HG03378 (cell line): Measurements from ENCODE around the gene EHD3.
"Not testable (repeated sequence)": the region's sequence is repeated elsewhere in the genome, so short reads cannot be mapped to it uniquely, and the experiment has no call there.

Source experiments
- ATAC-seq: cut with Tn5 transposase; IDR thresholded peaks from one replicate; pipeline ENCODE4 v1.9.1; 2021; ENCODE audit warnings: mild to moderate bottlenecking, moderate library complexity; ENCODE audit not compliant: unreplicated experiment

The EHD3 gene

DNA sequence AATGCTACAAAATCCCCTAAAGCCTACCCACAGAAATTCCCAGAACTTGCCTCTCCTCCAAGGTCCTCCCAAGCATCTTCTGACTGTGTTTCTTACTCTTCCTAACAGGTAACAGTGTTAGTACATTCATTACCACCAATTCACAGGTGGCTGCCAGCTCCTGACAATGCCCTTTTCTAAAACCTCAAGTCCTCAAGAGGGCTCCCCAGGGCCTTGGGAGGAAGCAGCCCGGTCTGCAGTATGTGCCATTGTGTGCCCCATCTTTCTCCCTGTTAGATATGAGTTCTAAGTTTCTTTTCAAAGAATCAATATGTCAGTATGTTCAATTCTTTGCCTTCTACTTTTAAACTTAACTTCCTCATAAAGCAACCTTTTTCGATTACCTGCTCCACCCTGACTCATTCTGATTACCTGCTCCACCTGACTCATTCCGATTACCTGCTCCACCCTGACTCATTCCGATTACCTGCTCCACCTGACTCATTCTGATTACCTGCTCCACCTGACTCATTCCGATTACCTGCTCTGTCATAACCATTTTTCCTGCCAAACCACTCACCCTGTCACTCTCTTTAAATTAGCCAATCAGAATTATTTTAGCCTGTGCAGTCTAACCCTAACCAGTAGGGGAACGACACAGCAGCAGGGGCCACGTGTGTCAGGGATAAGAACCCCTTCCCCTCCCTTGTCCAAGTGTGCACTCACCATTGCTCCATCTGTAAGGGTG lies 49.4 kb downstream of the EHD3 start:
- ATAC-seq = not testable (repeated sequence)

DNA sequence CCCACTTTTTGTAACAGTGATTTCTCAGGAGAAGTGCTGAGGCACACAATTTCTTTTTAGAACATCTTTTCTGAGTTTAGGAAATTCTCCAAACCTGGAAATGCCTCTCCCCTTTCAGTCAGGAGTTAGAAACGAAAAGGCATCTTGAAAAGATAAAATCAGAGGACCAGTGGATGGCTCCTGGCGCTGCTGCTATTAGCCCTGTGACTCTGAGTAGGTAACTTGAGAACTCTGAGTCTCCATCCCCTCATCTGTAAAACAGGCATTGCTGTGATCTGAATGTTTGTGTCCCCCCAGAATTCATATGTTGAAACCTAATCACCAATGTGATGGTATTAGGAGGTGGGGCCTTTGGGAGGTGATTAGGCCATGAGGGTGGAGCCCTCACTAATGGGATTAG lies 50.2 kb downstream of the EHD3 start:
- ATAC-seq = no peak

DNA sequence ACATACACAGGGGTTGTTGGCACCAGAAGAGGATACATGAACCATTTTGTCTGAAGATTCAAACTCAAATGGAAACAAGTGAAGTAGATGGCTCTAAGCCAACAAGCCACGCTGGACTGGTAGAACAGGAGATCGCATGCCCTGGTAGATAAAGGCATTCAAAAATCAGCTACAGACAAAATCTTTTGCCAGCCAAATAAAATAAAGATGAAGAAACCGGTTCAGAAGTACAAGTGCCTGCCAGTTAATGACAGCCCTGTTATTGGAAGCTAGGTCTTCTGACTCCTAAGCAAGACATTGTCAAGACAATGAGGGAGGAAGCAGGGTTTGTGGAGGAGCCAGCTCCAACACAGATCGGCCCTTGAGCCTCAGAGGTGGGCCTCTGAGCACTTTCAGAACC lies 52.3 kb downstream of the EHD3 start:
- ATAC-seq = no peak

DNA sequence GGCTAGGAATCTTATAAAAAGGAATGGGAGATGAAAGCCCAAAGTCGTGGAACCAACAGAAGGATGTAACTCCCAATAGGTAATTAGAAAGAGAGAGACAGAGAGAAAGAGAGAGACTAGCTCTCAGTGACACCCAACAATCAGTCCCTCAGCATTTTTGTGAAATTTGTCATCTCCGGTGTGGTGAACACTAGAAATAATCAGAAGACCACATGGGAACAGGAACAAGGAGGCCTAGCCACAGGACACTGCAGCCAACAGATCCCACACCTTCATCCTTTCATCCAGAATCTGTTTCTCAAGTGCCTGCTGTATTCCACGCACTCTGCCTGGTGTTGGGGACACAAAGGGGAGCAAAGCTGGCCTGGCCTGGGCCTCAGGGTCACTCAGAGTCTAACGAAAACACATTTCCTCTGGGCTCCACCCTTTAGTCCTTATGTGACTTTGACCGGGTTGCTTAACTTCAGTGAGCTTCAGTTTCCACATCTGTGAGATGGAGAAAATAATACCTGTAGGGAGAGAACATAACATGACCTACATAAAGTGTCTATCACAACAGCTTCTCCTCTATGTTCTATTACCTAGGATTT lies 53.1 kb downstream of the EHD3 start:
- ATAC-seq = no peak

DNA sequence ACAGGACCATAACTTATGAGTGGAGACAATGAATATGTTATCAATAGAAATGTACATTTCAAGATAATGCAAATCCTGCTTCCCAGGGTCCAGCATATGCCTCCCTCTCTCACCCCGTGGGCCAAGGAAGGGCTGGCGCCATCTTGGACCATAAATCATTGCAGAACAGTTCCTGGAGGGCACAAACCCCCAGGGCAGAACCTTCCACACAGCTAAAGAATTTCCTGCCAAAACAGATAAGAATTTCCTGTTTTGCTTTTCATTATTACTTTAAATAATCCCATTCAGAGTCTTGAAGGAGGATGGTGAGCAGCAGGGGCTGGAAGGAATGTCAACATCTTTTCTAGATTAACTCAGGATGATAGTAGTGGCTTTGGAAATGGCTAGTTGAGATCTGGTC lies 53.7 kb downstream of the EHD3 start:
- ATAC-seq = no peak

DNA sequence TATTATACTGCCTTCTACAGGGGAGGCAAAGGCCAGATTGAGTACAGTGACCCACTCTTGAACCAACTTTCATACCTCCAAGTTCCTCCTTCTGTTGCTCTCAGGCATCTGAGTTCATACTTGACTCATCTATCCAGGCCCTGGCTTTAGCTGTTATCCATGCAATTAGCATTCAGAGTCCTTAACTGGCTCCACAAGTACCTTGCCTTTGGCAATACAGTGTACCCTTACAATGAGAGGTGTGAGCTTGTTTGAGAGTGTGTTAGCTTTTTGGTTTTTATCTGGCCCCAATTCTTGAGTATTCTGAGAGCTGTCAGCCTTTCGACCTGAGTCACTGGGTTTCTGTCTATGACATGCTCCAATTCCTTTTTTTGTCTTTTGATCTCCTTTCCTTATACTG lies 60.2 kb downstream of the EHD3 start:
- no peak for ATAC-seq

DNA sequence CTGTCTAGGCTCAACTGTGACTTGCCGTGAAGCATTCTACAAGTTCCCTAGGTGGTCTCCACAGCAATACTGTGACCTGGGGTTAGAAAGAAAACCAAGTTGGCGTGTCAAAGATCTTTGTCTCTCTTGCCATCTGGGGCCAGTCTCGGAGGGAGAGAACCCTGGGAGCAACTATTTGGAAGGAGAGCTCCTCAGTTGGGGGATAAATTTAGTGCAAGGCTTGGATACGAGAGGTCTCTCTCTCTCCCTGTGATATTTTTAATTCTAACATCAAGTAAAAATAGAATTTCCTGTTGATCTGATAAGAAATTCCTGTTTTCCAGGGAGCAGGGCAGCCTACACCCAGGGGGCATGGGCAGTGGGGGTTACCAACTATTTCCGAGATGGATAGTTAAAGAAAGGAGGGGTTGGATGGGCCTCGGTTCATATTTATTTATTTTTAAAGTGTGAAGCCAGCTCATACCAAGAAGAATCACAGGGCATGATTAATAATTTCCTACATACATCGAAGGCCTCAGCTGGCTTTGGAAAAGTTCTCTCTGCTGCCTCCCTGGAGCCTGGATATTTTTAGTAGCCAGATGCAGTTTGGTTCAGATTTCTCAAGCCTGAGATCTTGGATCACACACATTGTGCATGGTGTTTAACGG lies 62.8 kb downstream of the EHD3 start:
- ATAC-seq = no peak

DNA sequence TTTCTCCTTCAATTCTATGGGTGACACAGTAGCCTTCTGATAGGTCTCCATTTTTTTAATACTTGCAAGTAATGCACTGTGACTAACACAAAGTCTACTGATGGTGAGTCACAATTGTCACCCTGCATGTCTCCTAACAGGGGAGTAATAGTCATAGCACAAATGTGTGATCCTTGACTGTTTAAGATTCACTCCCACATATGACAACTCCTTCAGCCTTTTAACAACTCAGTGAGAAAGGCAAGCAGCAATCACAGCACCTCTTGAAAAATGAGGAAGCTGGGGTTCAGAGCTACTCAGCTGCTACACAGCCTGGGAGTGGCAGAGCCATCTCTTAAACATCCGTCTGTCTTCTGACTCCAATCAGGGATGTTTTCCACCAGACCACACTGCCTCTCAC lies 63.8 kb downstream of the EHD3 start:
- peak; percentile 47 for ATAC-seq

DNA sequence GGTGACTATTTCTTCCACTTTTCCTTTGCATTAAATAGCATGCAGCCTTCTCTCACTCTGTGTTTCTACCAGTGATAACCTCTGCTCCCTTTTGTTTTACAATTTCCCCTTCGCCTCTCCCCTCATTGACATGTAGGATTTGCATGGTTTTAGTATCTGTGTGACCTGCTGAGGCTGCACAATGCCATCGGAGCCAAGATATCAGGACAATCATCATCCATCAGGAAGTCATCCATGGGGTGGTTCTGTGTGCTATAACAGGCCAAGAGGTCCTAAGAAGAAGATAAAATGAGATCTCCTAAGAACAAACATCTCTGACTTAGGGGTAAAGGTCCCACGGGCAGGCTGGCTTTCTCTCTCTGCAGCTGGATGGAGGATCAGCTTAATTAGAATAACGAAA lies 65.6 kb downstream of the EHD3 start:
- ATAC-seq = no peak

DNA sequence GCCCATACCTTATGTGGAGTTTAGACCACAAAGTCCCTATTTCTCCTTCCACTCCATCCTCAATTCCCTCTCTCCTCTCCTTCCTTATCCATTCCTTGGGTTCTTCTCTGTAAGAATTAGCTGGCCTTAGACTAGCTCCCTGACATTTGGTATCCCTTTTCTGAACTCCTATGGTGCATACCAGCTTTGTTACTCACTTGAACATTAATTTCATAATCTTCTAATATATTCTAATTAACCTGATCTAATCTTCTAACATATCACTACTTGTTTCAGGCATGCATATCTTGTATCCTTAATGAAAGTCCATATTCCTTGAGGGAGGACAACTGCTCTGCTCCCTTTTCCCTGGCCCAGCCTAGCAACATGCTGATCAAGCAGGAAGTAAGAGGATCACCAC lies 66.4 kb downstream of the EHD3 start:
- no peak for ATAC-seq

DNA sequence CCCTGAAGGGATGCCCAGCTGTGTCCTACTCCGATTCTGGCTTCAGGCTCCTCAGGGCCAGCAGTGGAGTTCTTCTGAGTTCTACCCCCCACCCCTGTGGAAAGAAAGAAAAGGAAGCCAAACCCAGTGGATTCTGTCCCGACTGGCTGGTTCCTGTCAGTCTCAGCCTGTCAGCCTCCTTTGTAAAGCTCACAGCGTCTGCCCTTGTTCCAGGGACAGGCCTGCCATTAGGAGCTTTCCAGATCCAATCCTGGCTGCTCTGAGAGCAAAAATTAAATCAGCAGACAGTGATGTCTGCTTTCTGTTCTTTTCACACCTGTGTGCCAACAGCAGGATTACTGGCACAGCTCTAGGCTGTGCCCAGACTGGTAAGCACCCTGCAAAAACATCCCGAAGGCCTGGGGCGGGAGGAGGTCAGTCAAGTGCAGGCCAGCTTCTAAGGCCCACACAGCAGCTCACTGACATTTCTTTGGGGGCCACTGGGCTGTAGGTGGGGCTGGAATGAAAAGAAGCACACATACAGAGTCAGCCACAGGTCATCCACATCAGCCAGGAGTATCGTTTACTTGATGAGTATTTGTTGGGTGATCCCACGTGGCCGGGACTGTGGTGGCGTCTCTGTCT lies 69.1 kb downstream of the EHD3 start:
- ATAC-seq = no peak

DNA sequence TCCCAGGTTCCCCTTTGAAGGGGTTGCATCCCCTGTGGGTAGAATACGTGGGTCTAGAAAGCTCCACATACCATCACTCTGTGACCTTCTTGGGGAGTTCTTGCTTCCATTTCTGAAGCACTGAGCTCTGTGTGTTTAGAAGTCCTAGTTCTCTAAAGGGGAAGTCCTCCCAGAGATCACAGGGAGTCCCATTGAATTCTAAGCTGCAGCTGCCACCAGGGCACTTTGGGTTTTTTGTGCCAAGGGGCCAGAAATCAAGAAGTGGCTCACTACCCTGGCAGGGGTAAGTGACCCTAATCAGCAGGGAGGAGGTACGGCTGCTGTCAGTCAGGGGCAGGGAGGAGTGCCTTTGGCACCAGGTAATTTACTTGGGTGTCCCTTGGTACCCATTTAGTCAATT lies 70.9 kb downstream of the EHD3 start:
- ATAC-seq = no peak

DNA sequence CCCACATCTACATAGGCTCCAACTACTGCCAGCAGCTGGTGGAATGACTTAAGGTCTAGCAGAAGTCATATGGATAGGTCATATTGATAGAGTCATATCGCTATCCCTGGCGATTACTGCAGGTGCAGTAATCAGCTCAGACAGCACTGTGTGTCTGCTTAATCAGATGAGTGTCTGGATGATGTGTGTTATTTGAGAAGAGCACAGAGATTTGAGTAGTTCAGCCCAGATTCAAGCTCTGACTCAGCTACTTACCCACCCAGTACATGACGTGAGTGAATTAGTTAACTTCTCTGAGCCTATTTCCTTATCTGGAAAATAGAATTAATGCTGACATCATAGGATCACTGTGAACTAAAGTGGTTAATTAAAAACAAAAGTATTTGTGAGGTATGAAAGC lies 78.9 kb downstream of the EHD3 start:
- no peak for ATAC-seq

DNA sequence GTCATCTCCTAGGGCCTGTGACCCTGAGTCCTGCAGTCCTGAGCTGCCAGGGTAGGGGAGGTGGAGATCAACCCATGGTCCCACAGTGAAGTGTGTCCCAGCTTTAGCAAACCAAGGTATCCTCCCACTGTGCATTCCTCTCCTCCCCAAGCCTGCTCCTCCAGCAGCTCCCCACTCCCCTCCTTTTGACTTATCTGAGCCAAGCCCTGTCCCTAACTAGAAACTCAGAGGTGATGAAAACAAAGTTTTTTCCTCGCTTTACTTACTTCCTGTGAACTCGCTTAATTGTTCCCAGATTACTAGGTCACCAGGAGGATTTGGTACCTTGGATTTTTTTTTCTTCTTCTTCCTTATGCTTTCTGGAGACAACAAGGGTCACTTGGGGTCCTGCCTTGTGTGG lies 80.8 kb downstream of the EHD3 start:
- ATAC-seq = no peak

DNA sequence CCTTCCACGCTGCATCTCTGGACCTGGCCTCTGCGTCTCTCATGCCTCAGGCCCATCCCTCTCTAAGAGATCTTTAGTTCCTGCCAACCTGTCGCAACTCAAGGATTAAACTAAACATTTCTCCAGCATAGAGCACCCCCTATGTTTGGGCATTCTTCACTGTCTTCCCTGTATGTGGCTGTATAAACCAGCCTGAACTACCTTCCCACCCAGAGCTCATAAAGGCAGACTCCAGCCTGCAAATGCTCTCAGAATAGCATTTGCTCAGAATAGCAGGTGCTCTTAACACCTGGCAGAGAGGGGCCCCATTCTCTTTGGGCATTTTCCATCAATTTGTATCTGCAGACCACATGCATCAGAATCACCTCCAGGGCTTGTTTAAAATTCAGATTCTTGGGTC lies 83.4 kb downstream of the EHD3 start:
- no peak for ATAC-seq

DNA sequence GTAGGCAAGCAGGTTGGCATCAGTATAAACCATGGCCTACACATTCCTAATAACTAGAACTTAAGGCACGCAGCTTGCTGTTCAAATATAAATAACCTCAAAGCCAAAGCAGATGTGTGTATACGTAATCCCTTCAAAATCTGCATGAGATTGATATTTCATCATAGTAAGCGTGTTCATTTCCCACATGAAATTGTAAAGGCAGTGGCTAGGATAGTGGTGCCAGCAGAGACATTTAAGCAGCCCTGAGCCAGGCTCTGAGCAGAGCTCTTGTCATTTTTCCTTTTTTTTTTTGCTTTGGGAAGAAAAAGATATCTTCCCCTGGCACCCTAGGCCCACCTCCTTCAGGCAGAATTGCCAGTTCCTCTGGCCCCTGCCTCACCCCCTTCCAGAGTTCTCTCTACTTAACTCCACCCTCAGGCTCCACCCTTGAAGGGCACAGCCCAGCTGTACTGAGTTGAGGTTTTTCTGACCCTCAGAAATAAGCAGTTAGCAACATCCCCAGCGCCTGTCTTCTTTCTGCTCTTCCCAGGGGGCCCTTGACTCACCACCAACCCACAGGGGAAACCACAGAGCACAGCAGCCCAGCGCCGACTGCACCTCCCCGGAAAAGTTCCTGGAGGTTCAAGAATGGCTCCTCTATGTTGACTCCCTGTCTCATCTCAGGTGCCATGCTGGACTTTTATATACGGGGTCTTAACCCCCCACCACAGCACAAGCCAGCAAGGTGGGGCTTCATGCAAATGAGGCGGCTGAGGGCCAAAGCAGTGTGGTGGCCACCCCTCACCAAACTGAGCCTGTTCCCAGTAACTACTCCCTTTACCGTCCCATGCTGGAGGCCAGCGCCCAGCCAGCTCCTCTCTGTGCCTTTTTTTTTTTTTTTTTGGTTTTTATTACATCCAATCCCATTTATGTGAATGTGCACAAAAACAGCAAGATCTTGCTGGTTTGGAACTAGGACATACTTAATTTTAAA lies 84.7 kb downstream of the EHD3 start:
- peak; percentile 79 for ATAC-seq
